ENCODE data around the gene DNAH10.

- TF ChIP-seq, protein P1, sequence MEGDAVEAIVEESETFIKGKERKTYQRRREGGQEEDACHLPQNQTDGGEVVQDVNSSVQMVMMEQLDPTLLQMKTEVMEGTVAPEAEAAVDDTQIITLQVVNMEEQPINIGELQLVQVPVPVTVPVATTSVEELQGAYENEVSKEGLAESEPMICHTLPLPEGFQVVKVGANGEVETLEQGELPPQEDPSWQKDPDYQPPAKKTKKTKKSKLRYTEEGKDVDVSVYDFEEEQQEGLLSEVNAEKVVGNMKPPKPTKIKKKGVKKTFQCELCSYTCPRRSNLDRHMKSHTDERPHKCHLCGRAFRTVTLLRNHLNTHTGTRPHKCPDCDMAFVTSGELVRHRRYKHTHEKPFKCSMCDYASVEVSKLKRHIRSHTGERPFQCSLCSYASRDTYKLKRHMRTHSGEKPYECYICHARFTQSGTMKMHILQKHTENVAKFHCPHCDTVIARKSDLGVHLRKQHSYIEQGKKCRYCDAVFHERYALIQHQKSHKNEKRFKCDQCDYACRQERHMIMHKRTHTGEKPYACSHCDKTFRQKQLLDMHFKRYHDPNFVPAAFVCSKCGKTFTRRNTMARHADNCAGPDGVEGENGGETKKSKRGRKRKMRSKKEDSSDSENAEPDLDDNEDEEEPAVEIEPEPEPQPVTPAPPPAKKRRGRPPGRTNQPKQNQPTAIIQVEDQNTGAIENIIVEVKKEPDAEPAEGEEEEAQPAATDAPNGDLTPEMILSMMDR (IDR thresholded peaks at IDR 0.05; ENCODE audit: poor library complexity) = no peak
- TF ChIP-seq EZH2 (IDR thresholded peaks at IDR 0.05; ENCODE audit: borderline replicate concordance) = no peak
Measured at GRCh38 chr12:123773375-123773774, 11.3 kb downstream of the DNAH10 start.
